ENCODE measurements around the gene MAML2. TPM values are rescaled to one million over a fixed set of nuclear protein-coding genes. Genes with fewer than 3 reads are reported as not detected.

Gene MAML2
- total and polyA plus RNA-seq, 9 of the 15 experiments (the other 6 are each of a cell fraction or from before 2014, with no cell fraction given), result 0.79 to 6.8 (median 4.8) TPM

DNA sequence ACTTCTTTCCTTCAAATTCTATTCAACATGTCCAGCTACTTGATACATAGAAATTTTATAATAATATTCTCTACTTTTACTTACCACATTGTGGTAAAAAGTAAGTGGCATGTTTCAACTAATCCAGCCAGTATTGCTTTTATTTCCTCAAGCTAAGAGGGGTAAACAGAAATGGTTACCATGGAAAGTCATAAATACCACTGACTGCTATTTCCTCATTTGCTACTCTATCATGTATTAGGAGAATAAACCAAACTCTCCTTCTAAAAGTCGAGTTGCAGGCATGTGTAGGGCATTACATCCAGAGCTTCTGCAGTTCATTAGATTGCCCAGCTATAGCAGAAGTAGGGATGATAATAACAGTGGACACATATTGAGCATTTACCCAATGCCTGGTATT, 208.4 kb downstream of the MAML2 start:
- Histone ChIP-seq H3K27me3 (ENCODE audit: control insufficient read depth in 2 of 2, insufficient read depth in 2 of 2, low read length in 2 of 2) (no peaks in the 10 kb centered on the region), H3K9me3 (replicated peaks; ENCODE audit: control insufficient read depth, insufficient read depth, low read depth, low read length) (no peaks in the 10 kb centered on the region), H3K4me2 (ENCODE audit: insufficient read depth, low read length) (no peak overlapping the region), H3K36me3 (ENCODE audit: control insufficient read depth, insufficient read depth, low read length) (no peaks in the 10 kb centered on the region), H3K27ac (ENCODE audit: extremely low read depth, low read depth, low read length) (no peak overlapping the region), H2AFZ (ENCODE audit: low read depth, low read length) (no peak overlapping the region), H3K79me2 (ENCODE audit: control insufficient read depth, insufficient read depth, low read length) (no peaks in the 10 kb centered on the region), H3K9ac (ENCODE audit: insufficient read depth in 1 of 2, low read depth in 2 of 2, low read length in 2 of 2) (no peak overlapping the region), H3K9me1 (ENCODE audit: control insufficient read depth, insufficient read depth, low read length) (no peaks in the 10 kb centered on the region), H4K20me1 (replicated peaks; ENCODE audit: control insufficient read depth, insufficient read depth, low read length) (no peaks in the 10 kb centered on the region), H3K4me1 (replicated peaks in 1 of 2; ENCODE audit: control insufficient read depth in 2 of 2, insufficient read depth in 2 of 2, low read length in 2 of 2) (0 out of 5 replicates have a peak, but pooled peaks cover 0 to 2% of the 10 kb centered on the region in 2 experiments), H3K4me3 (no peak overlapping the region)
- DNase-seq (ENCODE audit: extremely low read depth in 1 of 4, low spot score in 3 of 4) (no peak), FAIRE-seq (no peak), ATAC-seq (no peak)
- BruUV-seq (replicated peaks), result no TSS peak
- in situ Hi-C loops (cut with MboI), result no loop called here
- WGBS (ENCODE audit: insufficient coverage, low coverage, missing lambda C conversion rate), result 0% methylated on average over 1 of the region's 1 CpG
- TF ChIP-seq NFIX (CRISPR knock-in tag; IDR thresholded peaks at IDR 0.05; ENCODE audit: low read depth) (no peak), MTA2 (IDR thresholded peaks at IDR 0.05; ENCODE audit: low read depth) (no peak), RBM17 (IDR thresholded peaks at IDR 0.05; ENCODE audit: borderline replicate concordance, low read depth, low read length) (no peak), C11orf30 (IDR thresholded peaks at IDR 0.05; ENCODE audit: low read depth) (no peak), FOXJ2 (tag; IDR thresholded peaks at IDR 0.05) (peak; percentile 88), SP1 (CRISPR knock-in tag; IDR thresholded peaks at IDR 0.05) (0 out of 2 replicates have a peak, but pooled peaks have one; percentile 7), TCF7L2 (IDR thresholded peaks at IDR 0.05; ENCODE audit: low read depth, low read length) (no peak), RFX1 (IDR thresholded peaks at IDR 0.05) (0 out of 2 replicates have a peak, but pooled peaks have one; percentile 23)
- ChIA-PET CTCF (ENCODE audit: low intra/inter-chr PET ratio) (no interaction called here), POLR2A (interaction anchor here (0.8 kb wide), 1 partner anchor 1574 kb away, joined by 4 read pairs; no protein-coding TSS in a partner anchor)
- intact Hi-C loops (cut with micrococcal nuclease), result no loop called here

All from K562 (cell line).